CD4-positive, alpha-beta memory T cell (primary cell): Measurements from ENCODE around the gene QPCT. TPM values are rescaled to one million over a fixed set of nuclear protein-coding genes. Genes with fewer than 3 reads are reported as not detected.
"Not testable (repeated sequence)": the region's sequence is repeated elsewhere in the genome, so short reads cannot be mapped to it uniquely, and the experiment has no call there.

Experiments
- CTCF ChIA-PET: fragments of 350-600 bp; sonication (Branson Sonifier 250); formaldehyde crosslinking; loops from one replicate; lab custom pipeline; 2021; ENCODE audit warnings: inconsistent platforms; ENCODE audit not compliant: partially characterized antibody; lab: Charles Lee
- POLR2A ChIA-PET: fragments of 350-600 bp; sonication (Branson Sonifier 250); formaldehyde crosslinking; loops from one replicate; lab custom pipeline; 2021; ENCODE audit not compliant: partially characterized antibody; lab: Charles Lee
- DNase-seq, 5 donors: peaks; one replicate each; pipeline versions ENCODE4 v3.0.0 to v3.0.0-alpha.2; 2020 to 2022; ENCODE audit warnings: mixed read lengths in 1 of 5
- H3K27ac ChIP-seq: one replicate; pipeline ENCODE4 v1.7.0; 2013; ENCODE audit warnings: low read depth, low read length
- H3K27me3 ChIP-seq: 2 replicates; pipeline ENCODE4 v1.7.0; 2013; ENCODE audit warnings: mild to moderate bottlenecking, low read length, moderate library complexity; ENCODE audit not compliant: insufficient read depth
- H3K36me3 ChIP-seq: 2 replicates; pipeline ENCODE4 v1.7.0; 2013; ENCODE audit warnings: mild to moderate bottlenecking, low read length, moderate library complexity; ENCODE audit not compliant: insufficient read depth
- H3K4me1 ChIP-seq: 2 replicates; pipeline ENCODE4 v1.7.0; 2013; ENCODE audit warnings: mild to moderate bottlenecking, low read length, moderate library complexity; ENCODE audit not compliant: insufficient read depth
- H3K4me3 ChIP-seq, 2 donors: one replicate each; pipeline ENCODE4 v1.7.0; 2013; ENCODE audit warnings: low read length in 2 of 2, mild to moderate bottlenecking in 1 of 2
- H3K9me3 ChIP-seq, 2 donors: one replicate each; pipeline ENCODE4 v1.7.0; 2013; ENCODE audit warnings: low read length in 2 of 2, control low read depth in 1 of 2; ENCODE audit not compliant: control insufficient read depth in 1 of 2
- H3K27ac Mint-ChIP-seq, 7 donors: one replicate each; pipeline ENCODE4 v1.8.0; 2020 to 2021; ENCODE audit warnings: mixed read lengths in 7 of 7, mild to moderate bottlenecking in 6 of 7, inconsistent platforms in 3 of 7, moderate library complexity in 3 of 7
- H3K27me3 Mint-ChIP-seq, 2 donors: one replicate each; pipeline ENCODE4 v1.8.0; 2020 to 2021; ENCODE audit warnings: mixed read lengths in 2 of 2
- H3K36me3 Mint-ChIP-seq, 2 donors: one replicate each; pipeline ENCODE4 v1.8.0; 2020 to 2021; ENCODE audit warnings: mixed read lengths in 2 of 2, inconsistent platforms in 1 of 2, mild to moderate bottlenecking in 1 of 2
- H3K4me1 Mint-ChIP-seq, 4 donors: one replicate each; pipeline ENCODE4 v1.8.0; 2020 to 2021; ENCODE audit warnings: mixed read lengths in 4 of 4, mild to moderate bottlenecking in 1 of 4
- H3K4me3 Mint-ChIP-seq, 8 donors: one replicate each; pipeline ENCODE4 v1.8.0; 2020 to 2021; ENCODE audit warnings: mixed read lengths in 8 of 8, mild to moderate bottlenecking in 7 of 8, moderate library complexity in 6 of 8, inconsistent platforms in 3 of 8
- H3K9me3 Mint-ChIP-seq, 8 donors: one replicate each; pipeline ENCODE4 v1.8.0; 2020 to 2021; ENCODE audit warnings: mixed read lengths in 8 of 8, mild to moderate bottlenecking in 5 of 8, inconsistent platforms in 3 of 8, moderate library complexity in 1 of 8
- intact Hi-C: fragments of 100-400 bp; cut with micrococcal nuclease; formaldehyde crosslinking; loops from one replicate; pipeline ENCODE4 v1.15.1; 2023
- polyA plus RNA-seq, 2 donors: library from polyadenylated mRNA; unstranded; fragments of 300-500 nt; fragmentation: Illumina TruSeq; gene quantifications; one replicate each; pipeline ENCODE4 v1.2.3, GENCODE V29; 2021
- total RNA-seq, 2 experiments: library from RNA; stranded (reverse); gene quantifications; one replicate each; pipeline ENCODE4 v1.2.3, GENCODE V29; 2021

QPCT gene
- total and polyA plus RNA-seq, 4 experiments from 2014 or later: 0.23 to 1.4 (median 1.3) TPM

- intact Hi-C loops: no loop called here
- ChIA-PET POLR2A (no interaction called here), CTCF (no interaction called here)
- Mint-ChIP-seq H3K27ac (no peak overlapping the region), H3K9me3 (peaks cover 0 to 7% (median 0%) of the 10 kb centered on the region in 8 donors), H3K4me3 (no peak overlapping the region), H3K4me1 (no peaks in the 10 kb centered on the region), H3K36me3 (no peaks in the 10 kb centered on the region), H3K27me3 (peaks cover 2 to 4% of the 10 kb centered on the region in 2 donors)
- H3K36me3 ChIP-seq: no peaks in the 10 kb centered on the region
- no peaks in the 10 kb centered on the region for H3K27me3 ChIP-seq
- no peak overlapping the region for H3K27ac ChIP-seq
- no peaks in the 10 kb centered on the region for H3K4me1 ChIP-seq
- no peaks in the 10 kb centered on the region for H3K9me3 ChIP-seq
- no peak overlapping the region for H3K4me3 ChIP-seq
- DNase-seq: no peak
Measured at GRCh38 chr2:37402636-37403035, 58.2 kb downstream of the QPCT start.

DNA sequence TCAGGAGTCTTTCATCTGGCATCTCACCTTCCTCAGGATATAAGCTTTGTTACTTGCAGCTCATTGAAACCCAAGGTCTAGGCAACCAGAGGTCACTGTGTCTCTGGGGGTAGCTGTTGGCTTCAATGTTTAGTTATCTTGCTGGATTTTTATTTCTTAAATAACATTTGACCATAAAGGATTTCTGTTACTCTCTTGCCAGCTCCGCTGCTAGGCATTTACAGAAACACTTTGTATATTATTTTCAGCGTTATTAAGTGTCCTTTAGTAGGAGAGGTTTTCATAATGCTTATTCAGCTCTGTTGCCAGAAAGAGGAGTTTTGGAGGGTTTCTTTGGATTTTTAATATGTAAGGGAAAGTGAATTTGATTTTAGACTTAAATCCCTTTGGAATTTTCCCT, 61.4 kb downstream of the QPCT start:
- no peaks in the 10 kb centered on the region for H3K4me1 ChIP-seq
- POLR2A ChIA-PET: interaction anchor here (1.1 kb wide), 1 partner anchor 9 kb away, joined by 4 read pairs; no protein-coding TSS in a partner anchor
- H3K27me3 Mint-ChIP-seq: peaks cover 6% of the 10 kb centered on the region in 2 donors
- H3K36me3 Mint-ChIP-seq: no peaks in the 10 kb centered on the region
- H3K27me3 ChIP-seq: no peaks in the 10 kb centered on the region
- H3K27ac Mint-ChIP-seq: no peak overlapping the region
- peaks cover 0 to 7% (median 0%) of the 10 kb centered on the region in 8 donors for H3K9me3 Mint-ChIP-seq
- H3K4me3 ChIP-seq: no peak overlapping the region
- no peaks in the 10 kb centered on the region for H3K36me3 ChIP-seq
- no peaks in the 10 kb centered on the region for H3K4me1 Mint-ChIP-seq
- no peak overlapping the region for H3K27ac ChIP-seq
- CTCF ChIA-PET: interaction anchor here (2.2 to 3.1 kb wide), 2 partner anchors 9 to 472 kb away, joined by 8 to 24 read pairs; no protein-coding TSS in a partner anchor
- no peak for DNase-seq
- intact Hi-C loops: no loop called here
- no peaks in the 10 kb centered on the region for H3K9me3 ChIP-seq
- H3K4me3 Mint-ChIP-seq: no peak overlapping the region

DNA sequence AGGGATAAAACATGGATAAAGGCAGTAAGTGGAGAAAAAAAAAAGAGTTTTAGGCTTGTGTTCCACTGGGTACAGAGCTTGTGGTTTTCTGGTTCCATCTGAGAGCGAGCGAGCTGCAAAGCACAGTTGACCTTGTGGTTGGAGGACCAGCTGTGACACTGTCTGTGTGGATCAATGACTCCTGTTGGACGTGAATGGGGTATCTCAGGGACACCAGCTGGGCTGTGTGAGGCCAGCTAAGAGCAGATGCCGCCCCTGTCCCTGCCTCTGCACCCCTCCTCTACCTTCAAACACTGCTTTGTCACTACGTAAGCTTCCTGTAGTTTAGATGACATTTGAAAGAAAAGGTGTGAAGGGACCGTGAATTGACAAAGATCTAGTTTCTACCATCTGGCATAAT, 67.8 kb downstream of the QPCT start:
- POLR2A ChIA-PET: interaction anchor here (0.7 to 4.2 kb wide), 2 partner anchors 188 to 421 kb away, joined by 3 to 43 read pairs; no protein-coding TSS in a partner anchor
- intact Hi-C loops: no loop called here

DNA sequence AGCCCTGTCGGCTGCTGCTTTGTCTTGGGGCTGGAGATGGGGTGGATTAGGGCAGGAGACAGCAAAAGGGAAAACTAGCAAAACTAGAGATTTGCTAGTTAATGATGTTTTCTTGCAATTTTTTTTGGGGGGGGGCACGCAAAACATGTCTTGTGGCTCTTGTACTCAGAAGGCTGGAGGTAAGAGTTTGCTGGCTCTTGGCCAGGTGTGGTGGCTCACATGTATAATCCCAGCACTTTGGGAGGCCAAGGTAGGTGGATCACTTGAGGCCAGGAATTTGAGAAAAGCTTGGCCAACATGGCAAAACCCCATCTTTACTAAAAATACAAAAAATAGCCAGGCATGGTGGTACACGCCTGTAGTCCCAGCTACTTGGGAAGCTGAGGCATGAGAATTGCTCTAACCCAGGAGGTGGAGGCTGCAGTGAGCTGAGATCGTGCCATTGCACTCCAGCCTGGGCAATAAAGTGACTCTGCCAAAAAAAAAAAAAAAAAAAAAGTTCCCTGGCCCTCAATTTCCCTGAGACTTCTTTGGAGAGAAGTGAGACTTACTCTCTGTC, 69.6 kb downstream of the QPCT start:
- peaks cover 6 to 19% (median 13%) of the 10 kb centered on the region in 4 donors for H3K4me1 Mint-ChIP-seq
- POLR2A ChIA-PET: interaction anchor here (0.6 to 4.2 kb wide), 11 partner anchors 172 to 464 kb away, joined by 3 to 43 read pairs (median 4); partner anchors contain the start of gene CDC42EP3

More for the DNA sequence above, 67.8 kb downstream of the QPCT start:
- H3K27ac ChIP-seq: no peak overlapping the region
- Mint-ChIP-seq H3K4me3 (no peak overlapping the region), H3K36me3 (no peaks in the 10 kb centered on the region), H3K4me1 (peaks cover 6 to 19% (median 13%) of the 10 kb centered on the region in 4 donors), H3K9me3 (no peaks in the 10 kb centered on the region), H3K27me3 (peaks cover 5 to 6% of the 10 kb centered on the region in 2 donors), H3K27ac (peak overlapping the region in 1 of 7 donors; percentile 25)
- CTCF ChIA-PET: interaction anchor here (0.6 to 11.8 kb wide), 9 partner anchors 10 to 478 kb away, joined by 3 to 306 read pairs (median 3); no protein-coding TSS in a partner anchor
- no peaks in the 10 kb centered on the region for H3K27me3 ChIP-seq
- H3K9me3 ChIP-seq: no peaks in the 10 kb centered on the region
- H3K4me3 ChIP-seq: no peak overlapping the region
- H3K36me3 ChIP-seq: no peaks in the 10 kb centered on the region
- DNase-seq: no peak
- peaks cover 7% of the 10 kb centered on the region for H3K4me1 ChIP-seq

DNA sequence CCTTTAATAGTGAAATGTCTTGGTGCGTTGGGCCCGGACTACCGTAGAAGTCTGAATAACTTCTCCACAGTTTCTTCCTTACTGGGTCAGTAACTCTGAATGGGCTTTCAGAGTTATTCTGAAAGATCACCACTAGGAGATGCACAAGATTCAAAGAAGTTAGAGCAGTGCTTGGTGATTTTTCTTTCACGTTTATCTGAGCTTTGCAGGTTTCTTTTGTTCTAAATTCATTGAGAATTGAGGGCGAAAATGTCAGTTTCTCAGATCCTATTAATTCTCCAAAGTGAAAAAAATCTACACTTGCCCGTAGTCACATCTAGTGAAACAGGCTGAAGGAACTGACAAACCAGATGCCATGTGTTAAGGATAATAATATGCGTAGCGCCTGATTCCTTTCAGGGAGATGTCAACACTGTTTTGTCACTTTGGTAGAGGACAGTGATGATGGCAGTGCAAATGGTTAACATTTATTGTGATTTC, 70.1 kb downstream of the QPCT start:
- no peaks in the 10 kb centered on the region for H3K9me3 ChIP-seq
- Mint-ChIP-seq H3K9me3 (no peaks in the 10 kb centered on the region), H3K36me3 (no peaks in the 10 kb centered on the region), H3K27ac (no peak overlapping the region), H3K27me3 (peaks cover 2 to 4% of the 10 kb centered on the region in 2 donors), H3K4me3 (peak overlapping the region in 1 of 8 donors; percentile 27), H3K4me1 (peaks cover 6 to 19% (median 13%) of the 10 kb centered on the region in 4 donors)
- no peaks in the 10 kb centered on the region for H3K36me3 ChIP-seq
- no peaks in the 10 kb centered on the region for H3K27me3 ChIP-seq
- intact Hi-C loops: loop anchor here (1.0 kb wide), 6 partner anchors 122 to 463 kb away; no protein-coding TSS in a partner anchor
- H3K4me3 ChIP-seq: no peak overlapping the region
- ChIA-PET CTCF (interaction anchor here (0.6 to 11.8 kb wide), 61 partner anchors 8 to 471 kb away, joined by 3 to 306 read pairs (median 6); no protein-coding TSS in a partner anchor), POLR2A (interaction anchor here (0.6 to 4.2 kb wide), 11 partner anchors 172 to 463 kb away, joined by 3 to 43 read pairs (median 4); partner anchors contain the start of gene CDC42EP3)
- no peak overlapping the region for H3K27ac ChIP-seq
- peaks cover 7% of the 10 kb centered on the region for H3K4me1 ChIP-seq
- DNase-seq: peak in 4 of 5 donors; percentile 53 to 57 (median 57)

More for the DNA sequence above, 69.6 kb downstream of the QPCT start:
- not testable (repeated sequence) for H3K4me3 Mint-ChIP-seq, DNase-seq, H3K27ac Mint-ChIP-seq, H3K27me3 Mint-ChIP-seq, H3K36me3 ChIP-seq, H3K4me3 ChIP-seq, H3K4me1 ChIP-seq, H3K9me3 ChIP-seq, H3K27me3 ChIP-seq, H3K27ac ChIP-seq, H3K9me3 Mint-ChIP-seq, H3K36me3 Mint-ChIP-seq
- intact Hi-C loops: loop anchor here (1.0 kb wide), 6 partner anchors 122 to 463 kb away; no protein-coding TSS in a partner anchor
- CTCF ChIA-PET: interaction anchor here (0.6 to 11.8 kb wide), 42 partner anchors 10 to 471 kb away, joined by 3 to 306 read pairs (median 6); no protein-coding TSS in a partner anchor

GRCh38 chr2:37415128-37415820, 70.8 kb downstream of the QPCT start:
- Histone ChIP-seq H3K27me3 (no peaks in the 10 kb centered on the region), H3K36me3 (no peaks in the 10 kb centered on the region), H3K9me3 (no peaks in the 10 kb centered on the region), H3K27ac (no peak overlapping the region), H3K4me3 (no peak overlapping the region), H3K4me1 (peaks cover 7% of the 10 kb centered on the region)
- Mint-ChIP-seq H3K36me3 (no peaks in the 10 kb centered on the region), H3K4me3 (no peak overlapping the region), H3K9me3 (no peaks in the 10 kb centered on the region), H3K27ac (peak overlapping the region in 1 of 7 donors; percentile 48), H3K4me1 (peaks cover 6 to 19% (median 13%) of the 10 kb centered on the region in 4 donors), H3K27me3 (peaks cover 0 to 3% of the 10 kb centered on the region in 2 donors)
- DNase-seq: no peak
- POLR2A ChIA-PET: interaction anchor here (0.6 to 4.2 kb wide), 11 partner anchors 171 to 462 kb away, joined by 3 to 43 read pairs (median 4); partner anchors contain the start of gene CDC42EP3
- intact Hi-C loops: no loop called here
- CTCF ChIA-PET: interaction anchor here (0.6 to 11.8 kb wide), 70 partner anchors 8 to 483 kb away, joined by 3 to 306 read pairs (median 4); no protein-coding TSS in a partner anchor
